ENCODE data around the gene TMEM233. TPM values are rescaled to one million over a fixed set of nuclear protein-coding genes. Genes with fewer than 3 reads are reported as not detected.

The TMEM233 gene
- total RNA-seq, 4 donors from 2014 or later = 25.2 to 89.1 (median 57.8) TPM

GRCh38 chr12:119674560-119674959 lies 81.0 kb downstream of the TMEM233 start:
- in situ Hi-C loops (cut with MboI; ENCODE audit: low sequenced_read_pairs in 4 of 4) = loop anchor here in 1 of 4 donors (25.0 kb wide), 1 partner anchor 237 kb away; no protein-coding TSS in a partner anchor
- H3K4me1 ChIP-seq = peaks cover 14 to 44% of the 10 kb centered on the region in 2 donors
- H3K27me3 ChIP-seq = no peaks in the 10 kb centered on the region
- peaks cover 10 to 83% of the 10 kb centered on the region in 2 donors for H3K36me3 ChIP-seq
- peak overlapping the region in 3 of 4 donors; percentile 22 to 72 (median 66) for H3K27ac ChIP-seq
- H3K9me3 ChIP-seq = no peaks in the 10 kb centered on the region
- intact Hi-C loops (cut with DNase I; ENCODE audit: low total_unique reads) = no loop called here
- TF ChIP-seq POLR2A (IDR thresholded peaks at IDR 0.05) (no peak), CTCF (IDR thresholded peaks at IDR 0.05 in 4 of 5, conservative IDR thresholded peaks at IDR 0.05 in 1 of 5) (no peak)
- ATAC-seq = no peak
- H3K4me3 ChIP-seq = no peak overlapping the region
- no peak for DNase-seq

DNA sequence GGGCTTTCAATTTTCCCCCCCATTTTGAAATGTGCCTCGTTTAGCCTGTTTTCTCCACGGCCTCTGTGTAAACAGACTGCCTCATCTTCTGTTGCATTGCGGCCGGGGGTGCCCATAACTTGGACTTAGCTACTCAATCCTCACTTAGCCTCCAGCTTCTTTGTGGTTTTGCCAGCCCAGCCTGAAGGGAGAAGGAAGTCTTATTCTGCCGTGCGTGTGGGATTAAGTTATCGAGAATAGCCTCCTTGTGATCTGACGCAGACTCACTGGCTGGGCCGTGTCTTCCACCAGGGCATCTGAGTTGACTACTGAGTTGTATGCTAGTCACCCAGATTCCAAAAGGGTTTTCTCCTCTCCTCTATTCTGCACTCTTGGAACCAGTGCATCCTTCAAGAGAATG lies 82.4 kb downstream of the TMEM233 start:
- no peaks in the 10 kb centered on the region for H3K9me3 ChIP-seq
- ATAC-seq (no peak), DNase-seq (no peak)
- no peak overlapping the region for H3K27ac ChIP-seq
- H3K4me1 ChIP-seq = peaks cover 5 to 30% of the 10 kb centered on the region in 2 donors
- intact Hi-C loops (cut with DNase I; ENCODE audit: low total_unique reads) (no loop called here), in situ Hi-C loops (cut with MboI; ENCODE audit: low sequenced_read_pairs in 4 of 4) (no loop called here)
- H3K36me3 ChIP-seq = peaks cover 10 to 97% of the 10 kb centered on the region in 2 donors
- H3K27me3 ChIP-seq = no peaks in the 10 kb centered on the region
- H3K4me3 ChIP-seq = no peak overlapping the region
- TF ChIP-seq POLR2A (IDR thresholded peaks at IDR 0.05) = no peak
- no peak for TF ChIP-seq CTCF (IDR thresholded peaks at IDR 0.05 in 4 of 5, conservative IDR thresholded peaks at IDR 0.05 in 1 of 5)

DNA sequence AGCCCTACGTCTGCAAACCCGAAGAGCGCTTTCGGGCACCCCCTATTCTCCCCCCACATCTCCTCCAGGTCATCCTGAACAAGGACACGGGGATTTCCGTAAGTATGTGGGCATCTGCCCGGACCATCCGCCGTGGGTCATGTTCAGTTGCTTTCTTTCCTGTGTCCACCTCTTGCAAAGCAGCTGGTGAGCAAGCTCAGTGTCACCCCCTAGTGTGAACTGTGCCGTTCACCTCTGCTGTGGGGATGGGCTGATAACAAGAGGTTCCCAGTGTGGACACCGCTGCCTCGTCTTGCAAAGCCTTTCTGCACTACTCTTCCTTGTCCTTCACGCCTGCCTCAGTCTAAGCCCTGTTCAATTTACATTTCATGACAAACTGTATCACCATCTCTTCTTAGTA lies 83.0 kb downstream of the TMEM233 start:
- peaks cover 0 to 24% of the 10 kb centered on the region in 2 donors for H3K4me1 ChIP-seq
- DNase-seq (no peak), ATAC-seq (no peak)
- TF ChIP-seq CTCF (IDR thresholded peaks at IDR 0.05 in 4 of 5, conservative IDR thresholded peaks at IDR 0.05 in 1 of 5) (no peak), POLR2A (IDR thresholded peaks at IDR 0.05) (no peak)
- intact Hi-C loops (cut with DNase I; ENCODE audit: low total_unique reads) (no loop called here), in situ Hi-C loops (cut with MboI; ENCODE audit: low sequenced_read_pairs in 4 of 4) (no loop called here)
- H3K4me3 ChIP-seq = no peak overlapping the region
- no peaks in the 10 kb centered on the region for H3K9me3 ChIP-seq
- H3K27ac ChIP-seq = no peak overlapping the region
- no peaks in the 10 kb centered on the region for H3K27me3 ChIP-seq
- peaks cover 10 to 99% of the 10 kb centered on the region in 2 donors for H3K36me3 ChIP-seq

- Histone ChIP-seq H3K27me3 (no peaks in the 10 kb centered on the region), H3K9me3 (no peaks in the 10 kb centered on the region), H3K36me3 (peaks cover 7 to 89% of the 10 kb centered on the region in 2 donors), H3K4me1 (peaks cover 0 to 28% of the 10 kb centered on the region in 2 donors), H3K4me3 (no peak overlapping the region), H3K27ac (no peak overlapping the region)
- in situ Hi-C loops (cut with MboI; ENCODE audit: low sequenced_read_pairs in 4 of 4) (no loop called here), intact Hi-C loops (cut with DNase I; ENCODE audit: low total_unique reads) (no loop called here)
- DNase-seq (no peak), ATAC-seq (no peak)
- TF ChIP-seq POLR2A (IDR thresholded peaks at IDR 0.05) (no peak), CTCF (IDR thresholded peaks at IDR 0.05 in 4 of 5, conservative IDR thresholded peaks at IDR 0.05 in 1 of 5) (no peak)
These were observed 84.9 kb downstream of the TMEM233 start for GRCh38 chr12:119678459-119678858.

- TF ChIP-seq POLR2A (IDR thresholded peaks at IDR 0.05) = no peak
- no peak for TF ChIP-seq CTCF (IDR thresholded peaks at IDR 0.05 in 4 of 5, conservative IDR thresholded peaks at IDR 0.05 in 1 of 5)
- H3K36me3 ChIP-seq = peaks cover 7 to 83% of the 10 kb centered on the region in 2 donors
- intact Hi-C loops (cut with DNase I; ENCODE audit: low total_unique reads) (no loop called here), in situ Hi-C loops (cut with MboI; ENCODE audit: low sequenced_read_pairs in 4 of 4) (no loop called here)
- H3K27me3 ChIP-seq = no peaks in the 10 kb centered on the region
- H3K4me3 ChIP-seq = no peak overlapping the region
- no peak for DNase-seq
- H3K4me1 ChIP-seq = peaks cover 0 to 33% of the 10 kb centered on the region in 2 donors
- H3K9me3 ChIP-seq = no peaks in the 10 kb centered on the region
- H3K27ac ChIP-seq = no peak overlapping the region
- ATAC-seq = no peak
These were observed 85.5 kb downstream of the TMEM233 start for GRCh38 chr12:119679081-119679480.

Measured in gastrocnemius medialis (tissue), 4 donors.